ENCODE results near the gene TMEM80.

TMEM80 gene

GRCh38 chr11:704781-705645 lies 9.4 kb downstream of the TMEM80 start:
- DNase-seq (ENCODE audit: low read depth) = no peak
- H3K4me3 ChIP-seq (replicated peaks; ENCODE audit: low read depth, low read length) = no peak overlapping the region
- no peak for TF ChIP-seq CTCF (IDR thresholded peaks at IDR 0.05; ENCODE audit: low read length, missing control alignments)

GRCh38 chr11:705646-706438 lies 10.2 kb downstream of the TMEM80 start, which contains the start of gene EPS8L2:
Gene EPS8L2 (plus strand): TSS chr11:706231. CDS start chr11:709408, 3,177 bp downstream.
- peak within 1 kb of the TSS; percentile 55 for H3K4me3 ChIP-seq (replicated peaks; ENCODE audit: low read depth, low read length)
- DNase-seq (ENCODE audit: low read depth) = no peak
- no peak for TF ChIP-seq CTCF (IDR thresholded peaks at IDR 0.05; ENCODE audit: low read length, missing control alignments)

- DNase-seq (ENCODE audit: low read depth) = no peak
- no peak for TF ChIP-seq CTCF (IDR thresholded peaks at IDR 0.05; ENCODE audit: low read length, missing control alignments)
- H3K4me3 ChIP-seq (replicated peaks; ENCODE audit: low read depth, low read length) = peak overlapping the region; percentile 55
These were observed 10.9 kb downstream of the TMEM80 start for GRCh38 chr11:706439-706956.

- no peak for TF ChIP-seq CTCF (IDR thresholded peaks at IDR 0.05; ENCODE audit: low read length, missing control alignments)
- no peak for DNase-seq (ENCODE audit: low read depth)
- peak overlapping the region; percentile 55 for H3K4me3 ChIP-seq (replicated peaks; ENCODE audit: low read depth, low read length)
These were observed 11.6 kb downstream of the TMEM80 start for GRCh38 chr11:706957-707816.

GRCh38 chr11:707817-708420 lies 12.3 kb downstream of the TMEM80 start:
- no peak for DNase-seq (ENCODE audit: low read depth)
- no peak for TF ChIP-seq CTCF (IDR thresholded peaks at IDR 0.05; ENCODE audit: low read length, missing control alignments)
- no peak overlapping the region for H3K4me3 ChIP-seq (replicated peaks; ENCODE audit: low read depth, low read length)

GRCh38 chr11:708511-708910 lies 12.9 kb downstream of the TMEM80 start:
- H3K4me3 ChIP-seq (replicated peaks; ENCODE audit: low read depth, low read length) = no peak overlapping the region
- no peak for DNase-seq (ENCODE audit: low read depth)
- no peak for TF ChIP-seq CTCF (IDR thresholded peaks at IDR 0.05; ENCODE audit: low read length, missing control alignments)
